H1 (cell line): ENCODE measurements around the gene ZNF619. TPM values are rescaled to one million over a fixed set of nuclear protein-coding genes. Genes with fewer than 3 reads are reported as not detected.

ENCODE experiments used
- CTCF ChIA-PET: fragments of 300-600 bp; sonication (Branson Sonifier 250); formaldehyde crosslinking; loops from one replicate; lab custom pipeline; 2021; ENCODE audit not compliant: partially characterized antibody; lab: Charles Lee
- POLR2A ChIA-PET: fragments of 300-600 bp; sonication (Branson Sonifier 250); formaldehyde crosslinking; loops from one replicate; lab custom pipeline; 2021; ENCODE audit warnings: inconsistent platforms; ENCODE audit not compliant: partially characterized antibody; lab: Charles Lee
- DNase-seq, 2 experiments: peaks; one replicate each; pipeline versions ENCODE4 v3.0.0 to v3.0.0-alpha.2; 2010 to 2022; ENCODE audit warnings: low spot score in 2 of 2, low read depth in 1 of 2, mixed read lengths in 1 of 2
- FAIRE-seq: peaks from 2 replicates; lab custom pipeline; 2011; peaks lifted over from hg19 to GRCh38; lab: Jason Lieb, UNC
- H2AFZ ChIP-seq: 2 replicates; pipeline ENCODE4 v1.8.1; 2012; ENCODE audit warnings: low read length, inconsistent platforms
- H2AK5ac ChIP-seq: 2 replicates; pipeline ENCODE4 v1.6.1; 2013; ENCODE audit warnings: low read depth, low read length
- H2BK120ac ChIP-seq: replicated peaks from 2 replicates; pipeline ENCODE3; 2013; ENCODE audit warnings: low read depth, low read length, inconsistent platforms
- H2BK12ac ChIP-seq: 2 replicates; pipeline ENCODE4 v1.6.1; 2013; ENCODE audit warnings: low read depth, low read length
- H2BK15ac ChIP-seq: 2 replicates; pipeline ENCODE4 v1.6.1; 2013; ENCODE audit warnings: low read length
- H2BK20ac ChIP-seq: 2 replicates; pipeline ENCODE4 v1.6.1; 2013; ENCODE audit warnings: low read length
- H2BK5ac ChIP-seq: 2 replicates; pipeline ENCODE4 v1.6.1; 2013; ENCODE audit warnings: low read depth, low read length
- H3K14ac ChIP-seq: 2 replicates; pipeline ENCODE4 v1.6.1; 2013; ENCODE audit warnings: inconsistent platforms; ENCODE audit not compliant: insufficient read length
- H3K18ac ChIP-seq: 2 replicates; pipeline ENCODE4 v1.6.1; 2013; ENCODE audit warnings: low read length; ENCODE audit errors: extremely low read depth
- H3K23ac ChIP-seq: 2 replicates; pipeline ENCODE4 v1.6.1; 2013; ENCODE audit warnings: inconsistent platforms; ENCODE audit not compliant: insufficient read length
- H3K23me2 ChIP-seq: 2 replicates; pipeline ENCODE4 v1.6.1; 2013; ENCODE audit warnings: low read depth, low read length
- H3K27ac ChIP-seq: 2 replicates; pipeline ENCODE4 v1.6.1; 2011; ENCODE audit warnings: low read depth, low read length, inconsistent platforms
- H3K27me3 ChIP-seq, 4 experiments: replicated peaks in 1 of 4; 1 replicate in 1 of 4; 2 replicates in 3 of 4; pipeline versions ENCODE4 v1.6.1 to v1.8.1; 2011 to 2013; ENCODE audit warnings: low read length in 3 of 4, mild to moderate bottlenecking in 3 of 4, inconsistent platforms in 2 of 4, mixed read lengths in 2 of 4, moderate library complexity in 1 of 4; ENCODE audit not compliant: control insufficient read depth in 3 of 4, insufficient read depth in 3 of 4; ENCODE audit errors: extremely low read depth in 1 of 4
- H3K36me3 ChIP-seq, 4 experiments: 2 replicates each; pipeline versions ENCODE4 v1.6.1 to v1.8.1; 2011 to 2013; ENCODE audit warnings: mild to moderate bottlenecking in 4 of 4, low read length in 3 of 4, moderate library complexity in 2 of 4, control low read depth in 1 of 4, inconsistent platforms in 1 of 4; ENCODE audit not compliant: insufficient read depth in 4 of 4, control insufficient read depth in 2 of 4
- H3K4ac ChIP-seq: replicated peaks from 2 replicates; pipeline ENCODE3; 2013; ENCODE audit warnings: low read length, low read depth, mixed read lengths, inconsistent platforms; ENCODE audit not compliant: insufficient read length
- H3K4me1 ChIP-seq, 4 experiments: replicated peaks in 1 of 4; 1 replicate in 1 of 4; 2 replicates in 3 of 4; pipeline versions ENCODE4 v1.6.1 to v1.8.1; 2011 to 2013; ENCODE audit warnings: low read length in 3 of 4, inconsistent platforms in 2 of 4, mixed read lengths in 1 of 4; ENCODE audit not compliant: insufficient read depth in 4 of 4, control insufficient read depth in 3 of 4
- H3K4me2 ChIP-seq, 2 experiments: 2 replicates each; pipeline versions ENCODE4 v1.6.1 to v1.8.1; 2011 to 2013; ENCODE audit warnings: low read depth in 2 of 2, low read length in 2 of 2, control low read depth in 1 of 2, inconsistent platforms in 1 of 2, mild to moderate bottlenecking in 1 of 2; ENCODE audit not compliant: insufficient read depth in 1 of 2
- H3K4me3 ChIP-seq, 4 experiments: fragments of 200-600, 300-600 bp in 1 of 4; sonication (generic), shearing (Covaris generic), sonication (Bioruptor Twin) in 1 of 4; 2 replicates each; pipeline versions ENCODE4 v1.5.1 to v1.8.1; 2011 to 2016; ENCODE audit warnings: low read length in 4 of 4, low read depth in 3 of 4, control low read depth in 2 of 4, inconsistent platforms in 2 of 4, mild to moderate bottlenecking in 2 of 4, mixed read lengths in 1 of 4, moderate library complexity in 1 of 4; ENCODE audit not compliant: insufficient read depth in 2 of 4; ENCODE audit errors: extremely low read depth in 1 of 4
- H3K56ac ChIP-seq: replicated peaks from 2 replicates; pipeline ENCODE3; 2013; ENCODE audit warnings: low read depth, mild to moderate bottlenecking, mixed read lengths, low read length, inconsistent platforms; ENCODE audit not compliant: insufficient read length
- H3K79me1 ChIP-seq: 2 replicates; pipeline ENCODE4 v1.6.1; 2013; ENCODE audit warnings: low read depth, low read length, control low read depth
- H3K79me2 ChIP-seq, 2 experiments: 2 replicates each; pipeline versions ENCODE4 v1.6.1 to v1.8.1; 2012 to 2013; ENCODE audit warnings: low read length in 2 of 2, mild to moderate bottlenecking in 2 of 2, inconsistent platforms in 1 of 2; ENCODE audit not compliant: insufficient read depth in 2 of 2, control insufficient read depth in 1 of 2
- H3K9ac ChIP-seq, 4 experiments: replicated peaks in 1 of 4; 1 replicate in 1 of 4; 2 replicates in 3 of 4; pipeline versions ENCODE4 v1.6.1 to v1.8.1; 2011 to 2013; ENCODE audit warnings: low read depth in 3 of 4, low read length in 3 of 4, control low read depth in 2 of 4, mild to moderate bottlenecking in 2 of 4, moderate library complexity in 2 of 4, inconsistent platforms in 1 of 4; ENCODE audit errors: extremely low read depth in 1 of 4
- H3K9me3 ChIP-seq, 2 experiments: 2 replicates each; pipeline versions ENCODE4 v1.6.1 to v1.8.1; 2012 to 2013; ENCODE audit warnings: mild to moderate bottlenecking in 2 of 2, moderate library complexity in 2 of 2, control low read depth in 1 of 2, inconsistent platforms in 1 of 2, low read depth in 1 of 2, low read length in 1 of 2, mixed read lengths in 1 of 2; ENCODE audit not compliant: insufficient read depth in 2 of 2
- H4K20me1 ChIP-seq, 2 experiments: replicated peaks in 1 of 2; 2 replicates each; pipeline versions ENCODE3 to v1.8.1; 2011 to 2013; ENCODE audit warnings: inconsistent platforms in 2 of 2, low read length in 2 of 2, mild to moderate bottlenecking in 1 of 2; ENCODE audit not compliant: insufficient read depth in 2 of 2, control insufficient read depth in 1 of 2
- H4K5ac ChIP-seq: 2 replicates; pipeline ENCODE4 v1.6.1; 2013; ENCODE audit warnings: low read length, low read depth, mixed read lengths, inconsistent platforms; ENCODE audit not compliant: insufficient read length
- H4K8ac ChIP-seq: 2 replicates; pipeline ENCODE4 v1.8.0; 2013; ENCODE audit warnings: mild to moderate bottlenecking, moderate library complexity, low read length, inconsistent platforms; ENCODE audit not compliant: insufficient read depth; ENCODE audit errors: extremely low read depth
- H4K91ac ChIP-seq: replicated peaks from 2 replicates; pipeline ENCODE3; 2013; ENCODE audit warnings: low read length, mixed read lengths, inconsistent platforms; ENCODE audit not compliant: insufficient read length
- FOSL1 ChIP-seq: IDR thresholded peaks from 2 replicates; pipeline ENCODE4 v1.6.1; 2011; ENCODE audit warnings: mild to moderate bottlenecking, low read depth, low read length, moderate library complexity; ENCODE audit not compliant: insufficient read depth
- KDM5A ChIP-seq: fragments of 200-600 bp; IDR thresholded peaks from 2 replicates; pipeline ENCODE4 v1.7.1; 2012; ENCODE audit warnings: mild to moderate bottlenecking, low read length, inconsistent platforms, mixed read lengths
- POLR2AphosphoS5 ChIP-seq: IDR thresholded peaks from 2 replicates; pipeline ENCODE4 v1.6.1; 2011; ENCODE audit warnings: low read depth, low read length
- RBBP5 ChIP-seq: IDR thresholded peaks from 2 replicates; pipeline ENCODE4 v1.7.1; 2012; ENCODE audit warnings: low read depth, mild to moderate bottlenecking, inconsistent platforms, low read length, moderate library complexity, borderline replicate concordance
- RXRA ChIP-seq: IDR thresholded peaks from 2 replicates; pipeline ENCODE4 v1.6.1; 2011; ENCODE audit warnings: low read depth, mild to moderate bottlenecking, low read length, moderate library complexity; ENCODE audit not compliant: insufficient read depth
- SRF ChIP-seq: IDR thresholded peaks from 2 replicates; pipeline ENCODE4 v1.6.1; 2011; ENCODE audit warnings: mild to moderate bottlenecking, low read depth, low read length, moderate library complexity
- SUZ12 ChIP-seq: fragments of 200-600 bp; sonication (generic); IDR thresholded peaks from 2 replicates; pipeline ENCODE4 v1.6.1; 2012; ENCODE audit warnings: mild to moderate bottlenecking, inconsistent platforms, low read length, moderate library complexity, mixed read lengths
- TCF12 ChIP-seq: IDR thresholded peaks from 2 replicates; pipeline ENCODE4 v1.6.1; 2011; ENCODE audit warnings: low read depth, mild to moderate bottlenecking, low read length
- ZNF274 ChIP-seq: IDR thresholded peaks from 2 replicates; pipeline ENCODE4 v1.7.0; 2012; ENCODE audit warnings: low read length, borderline replicate concordance; ENCODE audit errors: extremely low read depth
- WGBS, 2 experiments: shearing (Covaris generic) in 1 of 2; methylation state at CpG; one replicate each; pipeline versions ENCODE4 v1.1.6 to v1.1.7; 2013 to 2015; ENCODE audit warnings: low lambda C conversion rate in 2 of 2, mixed read lengths in 2 of 2, inconsistent platforms in 1 of 2, low coverage in 1 of 2, missing lambda C conversion rate in 1 of 2; ENCODE audit not compliant: insufficient replicate concordance in 2 of 2, insufficient coverage in 1 of 2, insufficient read length in 1 of 2; ENCODE audit errors: extremely low coverage in 1 of 2, missing lambda C conversion rate in 1 of 2; 5-methylcytosine and 5-hydroxymethylcytosine counted together
- polyA plus RNA-seq, 7 experiments: library from polyadenylated mRNA; depleted of rRNA in 3 of 7; stranded (reverse) in 5 of 7; unstranded in 2 of 7; fragments of >200 nt in 5 of 7; fragments of 200-250 nt in 2 of 7; gene quantifications; 1 replicate in 5 of 7; 2 replicates in 1 of 7; 4 replicates in 1 of 7; pipeline versions ENCODE4 v1.2.1 to v1.2.3, GENCODE V29; 2011 to 2013; ENCODE audit warnings: missing spikeins in 2 of 7, mixed read lengths in 2 of 7
- total RNA-seq: library from RNA; stranded (reverse); fragmentation: NEBNext Ultra II Directional; extraction: Animal tissue kit (Norgen Biotek cat#: 25700); gene quantifications from 2 replicates; pipeline ENCODE4 v1.2.1, GENCODE V29; 2021
- TF ChIP-seq, protein P1 (sequence below): IDR thresholded peaks from 2 replicates; pipeline ENCODE4 v1.6.1; 2012; ENCODE audit warnings: low read length, inconsistent platforms
- TF ChIP-seq, protein P2 (sequence below): IDR thresholded peaks from 2 replicates; pipeline ENCODE4 v1.6.1; 2012; ENCODE audit warnings: inconsistent platforms

Gene ZNF619
- total and polyA plus RNA-seq, 2 of the 8 experiments (the other 6 are each of a cell fraction or from before 2014, with no cell fraction given): 2.3 to 8.2 TPM

DNA sequence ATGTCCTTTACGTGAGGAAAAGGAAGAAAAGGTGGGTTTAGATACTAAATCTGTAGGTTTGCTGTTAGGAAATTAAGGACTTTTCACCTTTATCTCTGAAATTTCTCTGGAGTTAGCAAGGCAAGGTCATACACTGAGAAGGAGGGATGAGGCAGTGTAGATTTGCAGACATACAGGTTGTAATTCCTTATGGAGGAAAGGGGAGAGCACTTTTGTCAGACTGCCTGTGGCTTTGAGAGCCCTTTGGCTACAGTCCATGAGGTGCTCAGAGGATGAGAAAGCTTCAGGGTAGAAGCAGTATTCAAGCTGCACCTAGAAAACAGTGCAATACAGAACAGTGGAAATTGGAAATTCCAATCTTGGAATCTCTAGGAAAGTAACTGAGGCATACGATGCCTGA is 11.5 kb upstream of the ZNF619 start:
- POLR2A ChIA-PET: interaction anchor here (1.0 to 10.2 kb wide), 12 partner anchors 6 to 151 kb away, joined by 3 to 64 read pairs (median 9); partner anchors contain the start of genes RPL14, ZNF619, ZNF620 and ZNF621
- Histone ChIP-seq H3K23ac (no peak overlapping the region), H3K4me3 (no peak overlapping the region), H3K27ac (no peak overlapping the region), H3K18ac (no peak overlapping the region), H3K4me1 (no peaks in the 10 kb centered on the region), H3K9ac (no peak overlapping the region), H4K20me1 (peaks cover 10 to 12% of the 10 kb centered on the region in 2 experiments), H3K9me3 (no peaks in the 10 kb centered on the region), H3K79me2 (0 out of 4 replicates have a peak, but pooled peaks cover 0 to under 1% of the 10 kb centered on the region in 2 experiments), H3K14ac (no peak overlapping the region), H3K23me2 (no peaks in the 10 kb centered on the region), H3K79me1 (no peaks in the 10 kb centered on the region), H2BK15ac (no peak overlapping the region), H2BK20ac (no peak overlapping the region), H2AK5ac (no peak overlapping the region), H2BK12ac (no peak overlapping the region), H3K27me3 (no peaks in the 10 kb centered on the region), H4K91ac (no peak overlapping the region), H4K8ac (no peak overlapping the region), H4K5ac (no peak overlapping the region), H3K36me3 (peaks cover 13 to 57% (median 34%) of the 10 kb centered on the region in 4 experiments; a peak in 7 of 8 replicates), H2AFZ (no peak overlapping the region), H2BK5ac (no peak overlapping the region), H3K4me2 (no peak overlapping the region), H3K56ac (no peak overlapping the region), H3K4ac (no peak overlapping the region), H2BK120ac (no peak overlapping the region)
- DNase-seq (no peak), FAIRE-seq (no peak)
- CTCF ChIA-PET: interaction anchor here (1.0 to 1.8 kb wide), 2 partner anchors 13 to 138 kb away, joined by 4 to 8 read pairs; no protein-coding TSS in a partner anchor
- 77% methylated on average over 2 of the region's 2 CpGs; no CpG with 5 or more reads in 1 of the 2 experiments for WGBS, 2 experiments
- no peak for TF ChIP-seq FOSL1
- no peak for TF ChIP-seq ZNF274
- TF ChIP-seq SUZ12: no peak
- TF ChIP-seq POLR2AphosphoS5: no peak
- TF ChIP-seq, protein P1, sequence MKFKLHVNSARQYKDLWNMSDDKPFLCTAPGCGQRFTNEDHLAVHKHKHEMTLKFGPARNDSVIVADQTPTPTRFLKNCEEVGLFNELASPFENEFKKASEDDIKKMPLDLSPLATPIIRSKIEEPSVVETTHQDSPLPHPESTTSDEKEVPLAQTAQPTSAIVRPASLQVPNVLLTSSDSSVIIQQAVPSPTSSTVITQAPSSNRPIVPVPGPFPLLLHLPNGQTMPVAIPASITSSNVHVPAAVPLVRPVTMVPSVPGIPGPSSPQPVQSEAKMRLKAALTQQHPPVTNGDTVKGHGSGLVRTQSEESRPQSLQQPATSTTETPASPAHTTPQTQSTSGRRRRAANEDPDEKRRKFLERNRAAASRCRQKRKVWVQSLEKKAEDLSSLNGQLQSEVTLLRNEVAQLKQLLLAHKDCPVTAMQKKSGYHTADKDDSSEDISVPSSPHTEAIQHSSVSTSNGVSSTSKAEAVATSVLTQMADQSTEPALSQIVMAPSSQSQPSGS: no peak
- no peak for TF ChIP-seq RXRA
- TF ChIP-seq RBBP5: no peak
- no peak for TF ChIP-seq TCF12
- TF ChIP-seq SRF: no peak
- no peak for TF ChIP-seq KDM5A
- TF ChIP-seq, protein P2, sequence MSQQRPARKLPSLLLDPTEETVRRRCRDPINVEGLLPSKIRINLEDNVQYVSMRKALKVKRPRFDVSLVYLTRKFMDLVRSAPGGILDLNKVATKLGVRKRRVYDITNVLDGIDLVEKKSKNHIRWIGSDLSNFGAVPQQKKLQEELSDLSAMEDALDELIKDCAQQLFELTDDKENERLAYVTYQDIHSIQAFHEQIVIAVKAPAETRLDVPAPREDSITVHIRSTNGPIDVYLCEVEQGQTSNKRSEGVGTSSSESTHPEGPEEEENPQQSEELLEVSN: no peak
